GM12872 (cell line): ENCODE results near the gene CIDEB.
A peak's percentile ranks its signal among the peaks of the same experiment; 100 is the strongest.

ENCODE experiments used
- CTCF ChIP-seq: IDR thresholded peaks from 3 replicates; pipeline ENCODE4 v1.5.1; 2011; ENCODE audit warnings: low read depth, mild to moderate bottlenecking, low read length, moderate library complexity; ENCODE audit not compliant: insufficient read depth

CIDEB gene

GRCh38 chr14:24279301-24280186 lies 28.2 kb downstream of the CIDEB start:
- TF ChIP-seq CTCF = peak; percentile 67

- no peak for TF ChIP-seq CTCF
These were observed 29.4 kb downstream of the CIDEB start for GRCh38 chr14:24278424-24278823.

GRCh38 chr14:24277606-24278321 lies 30.0 kb downstream of the CIDEB start:
- TF ChIP-seq CTCF = no peak

DNA sequence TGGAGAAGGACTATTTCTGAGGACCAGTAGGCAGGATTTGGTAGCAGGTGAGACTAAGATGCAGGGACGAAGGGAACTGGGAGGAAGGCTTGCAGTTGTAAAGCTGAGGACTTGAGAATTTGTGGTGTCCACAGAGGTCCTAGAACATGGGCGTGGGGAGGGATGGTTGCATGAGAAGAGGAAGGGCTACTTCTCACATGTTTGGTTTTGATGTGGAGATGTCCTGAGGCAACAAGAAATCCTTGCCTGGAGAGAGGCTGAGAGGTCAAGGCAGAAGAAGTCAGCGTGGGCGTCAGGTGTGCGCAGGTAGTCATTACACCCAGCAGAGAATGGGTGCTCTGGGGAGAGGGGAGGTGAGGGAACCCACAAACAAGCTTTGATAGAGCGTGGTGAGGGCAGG lies 30.7 kb downstream of the CIDEB start:
- no peak for TF ChIP-seq CTCF

DNA sequence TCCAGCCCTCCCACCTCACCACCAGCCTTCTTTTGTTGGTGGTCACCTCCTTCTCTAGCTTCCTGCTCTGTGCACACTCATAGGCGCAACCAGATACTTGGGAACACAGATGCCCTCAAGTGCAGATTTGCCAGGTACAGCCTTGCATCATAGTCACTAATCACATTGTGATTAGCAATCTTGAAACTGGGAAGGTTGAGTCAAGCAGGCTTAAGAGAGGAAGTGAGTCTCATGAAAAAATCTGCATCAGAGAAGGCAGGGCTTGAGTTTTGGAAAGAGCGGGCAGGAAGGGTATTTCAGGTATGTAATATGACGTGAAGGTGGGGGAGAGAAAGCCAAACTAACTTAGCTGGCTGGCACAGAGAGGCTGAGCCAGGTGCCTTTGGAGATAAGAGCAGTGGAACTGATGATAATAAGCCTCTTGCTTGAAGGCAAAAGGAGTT lies 33.7 kb downstream of the CIDEB start:
- no peak for TF ChIP-seq CTCF

- peak; percentile 33; the same call in 1 of the 3 replicates for TF ChIP-seq CTCF
These were observed 34.3 kb downstream of the CIDEB start for GRCh38 chr14:24273422-24273998.

GRCh38 chr14:24272467-24272866 lies 35.3 kb downstream of the CIDEB start:
- no peak for TF ChIP-seq CTCF
